K562 (cell line): ENCODE results near the gene RPUSD1. TPM values are rescaled to one million over a fixed set of nuclear protein-coding genes. Genes with fewer than 3 reads are reported as not detected.

Experiments
- E2F1 ChIP-seq: sonication (generic); formaldehyde crosslinking; IDR thresholded peaks from 2 replicates; pipeline ENCODE4 v1.8.1; 2023; ENCODE audit warnings: mild to moderate bottlenecking, missing genetic modification reagents, moderate library complexity
- E2F5 ChIP-seq: sonication (generic); formaldehyde crosslinking; IDR thresholded peaks from 2 replicates; pipeline ENCODE4 v1.8.0; 2022; ENCODE audit warnings: mild to moderate bottlenecking, missing genetic modification reagents
- E2F6 ChIP-seq, 2 experiments: IDR thresholded peaks; 2 replicates each; pipeline ENCODE4 v1.6.1; 2011; ENCODE audit warnings: borderline replicate concordance in 1 of 2, control low read depth in 1 of 2, low read depth in 1 of 2, low read length in 1 of 2, mild to moderate bottlenecking in 1 of 2, mixed read lengths in 1 of 2, moderate library complexity in 1 of 2; ENCODE audit not compliant: insufficient read depth in 1 of 2, insufficient read length in 1 of 2, poor library complexity in 1 of 2, severe bottlenecking in 1 of 2; ENCODE audit errors: extremely low read depth in 1 of 2
- EP300 ChIP-seq: IDR thresholded peaks from 2 replicates; pipeline ENCODE4 v1.6.1; 2012; ENCODE audit warnings: low read length, improper control_type of control experiment
- FOXA1 ChIP-seq: fragments of 450-650 bp; IDR thresholded peaks from 2 replicates; pipeline ENCODE4 v1.6.1; 2016; ENCODE audit warnings: mild to moderate bottlenecking, borderline replicate concordance
- GTF2F1 ChIP-seq: IDR thresholded peaks from 2 replicates; pipeline ENCODE4 v1.6.1; 2011; ENCODE audit warnings: low read depth, low read length, improper control_type of control experiment
- HEY1 ChIP-seq: fragments of 250-450 bp; sonication (Bioruptor Pico); IDR thresholded peaks from 2 replicates; pipeline ENCODE4 v1.5.0; 2020; ENCODE audit warnings: mild to moderate bottlenecking, moderate library complexity, borderline replicate concordance
- ID3 ChIP-seq, 2 experiments: fragments of 250-450 bp in 1 of 2; fragments of 450-650 bp in 1 of 2; sonication (Bioruptor Pico) in 1 of 2; IDR thresholded peaks; 2 replicates each; pipeline versions ENCODE4 v1.6.1 to v1.8.0; 2016 to 2021; ENCODE audit warnings: mild to moderate bottlenecking in 2 of 2, moderate library complexity in 2 of 2, missing compliant biosample characterization in 1 of 2, missing genetic modification characterization in 1 of 2
- KLF16 ChIP-seq: IDR thresholded peaks from 2 replicates; pipeline ENCODE4 v1.6.1; 2016; ENCODE audit warnings: antibody characterized with exemption
- SETDB1 ChIP-seq: IDR thresholded peaks from one replicate; pipeline ENCODE4 v1.6.1; 2012; ENCODE audit warnings: low read length, control low read depth, inconsistent platforms
- SIN3B ChIP-seq: fragments of 450-650 bp; IDR thresholded peaks from 2 replicates; pipeline ENCODE4 v1.6.1; 2017; ENCODE audit warnings: low read depth, mild to moderate bottlenecking, moderate library complexity
- SMC3 ChIP-seq: conservative IDR thresholded peaks from 2 replicates; pipeline ENCODE4 v1.6.1; 2011; ENCODE audit warnings: low read depth, low read length, improper control_type of control experiment; ENCODE audit not compliant: insufficient read depth
- SRF ChIP-seq, 2 experiments: fragments of 250-450, 450-650 bp in 1 of 2; sonication (Bioruptor Pico) in 1 of 2; sonication (generic) in 1 of 2; formaldehyde crosslinking; IDR thresholded peaks; 2 replicates each; pipeline versions ENCODE4 v1.5.0 to v1.5.1; 2020 to 2022; ENCODE audit warnings: mild to moderate bottlenecking in 1 of 2, missing genetic modification reagents in 1 of 2
- ZBTB2 ChIP-seq: fragments of 450-650 bp; IDR thresholded peaks from 2 replicates; pipeline ENCODE4 v1.6.1; 2016; ENCODE audit warnings: antibody characterized with exemption
- ZFP1 ChIP-seq: fragments of 450-650 bp; formaldehyde crosslinking; IDR thresholded peaks from 2 replicates; pipeline ENCODE4 v1.4.0; 2020; ENCODE audit warnings: mild to moderate bottlenecking, mixed read lengths
- ZNF174 ChIP-seq: fragments of 250-450 bp; sonication (Bioruptor Pico); IDR thresholded peaks from 2 replicates; pipeline ENCODE4 v1.4.0; 2020; ENCODE audit warnings: mild to moderate bottlenecking
- ZNF263 ChIP-seq: sonication (generic); formaldehyde crosslinking; IDR thresholded peaks from 2 replicates; pipeline ENCODE4 v1.8.0; 2022; ENCODE audit warnings: mild to moderate bottlenecking, missing genetic modification reagents, borderline replicate concordance
- ZNF583 ChIP-seq: fragments of 250-450 bp; sonication (Bioruptor Pico); IDR thresholded peaks from 2 replicates; pipeline ENCODE4 v1.4.0; 2020
- polyA plus RNA-seq, 8 experiments: library from polyadenylated mRNA; depleted of rRNA in 4 of 8; stranded (reverse) in 5 of 8; unstranded in 3 of 8; fragments of >200 nt; fragmentation: Nextera tagmentation in 2 of 8; fragmentation: Illumina TruSeq in 1 of 8; extraction: Ambion mirVana in 2 of 8; extraction: Trizol in 1 of 8; gene quantifications; 2 replicates each; pipeline versions ENCODE4 v1.2.1 to v1.2.3, GENCODE V29; 2011 to 2014; ENCODE audit warnings: inconsistent platforms in 1 of 8, missing spikeins in 1 of 8
- total RNA-seq, 7 experiments: library from RNA; depleted of rRNA in 6 of 7; stranded (reverse); fragments of >200 nt in 6 of 7; fragmentation: Illumina TruSeq in 2 of 7; extraction: Trizol in 2 of 7; gene quantifications; 2 replicates each; pipeline versions ENCODE4 v1.2.1 to v1.2.3, GENCODE V29; 2011 to 2021; ENCODE audit warnings: low replicate concordance in 1 of 7
- TF ChIP-seq, protein P1 (sequence below): fragments of 450-650 bp; IDR thresholded peaks from 2 replicates; pipeline ENCODE4 v1.6.1; 2016; ENCODE audit warnings: borderline replicate concordance

RPUSD1 gene
- total and polyA plus RNA-seq, 9 of the 15 experiments (the other 6 are each of a cell fraction or from before 2014, with no cell fraction given) = 0.45 to 56.6 (median 12.0) TPM

DNA sequence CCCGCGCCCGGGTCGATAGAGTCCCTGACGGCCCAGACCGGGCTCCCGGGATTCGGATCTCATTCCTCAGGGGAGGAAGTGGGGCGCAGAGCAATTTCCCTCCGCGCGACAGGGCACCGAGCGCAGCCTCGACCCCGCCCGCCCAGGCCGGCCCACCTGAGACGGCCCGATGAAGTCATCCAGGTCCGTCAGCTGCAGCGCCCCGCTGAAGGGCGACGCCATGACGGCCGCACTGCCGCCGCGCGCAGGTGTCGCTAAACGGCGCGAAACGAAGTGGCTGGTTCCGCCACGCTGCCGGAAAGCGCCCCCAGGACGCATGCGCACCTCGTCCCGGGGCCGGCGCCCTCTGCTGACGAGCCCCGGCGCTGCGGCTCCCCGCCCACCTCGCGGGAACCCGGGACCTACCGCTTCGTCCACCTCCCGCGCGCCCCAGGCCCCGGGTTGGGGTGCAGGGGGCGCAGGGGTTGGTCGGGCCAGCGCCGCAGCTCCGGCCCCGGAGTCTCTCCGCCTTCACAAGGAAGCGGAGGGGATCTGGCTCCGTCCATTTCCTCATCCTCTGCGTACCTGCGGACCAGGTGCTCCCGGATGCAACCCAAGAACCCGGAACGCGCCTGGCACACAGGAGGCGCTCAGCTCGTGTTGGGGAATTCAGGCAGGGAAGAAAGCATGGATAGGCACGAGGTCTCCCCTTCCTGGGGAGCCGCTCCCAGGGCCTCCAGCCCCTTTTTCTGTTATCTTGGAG is 47.2 kb downstream of the RPUSD1 start, which contains the start of gene CIAO3 (continued):
- 0 out of 2 replicates have a peak, but pooled peaks have one; percentile 32 for TF ChIP-seq E2F5 (CRISPR knock-in tag)
- TF ChIP-seq E2F1 (CRISPR knock-in tag) = peak; percentile 70; the same call in 1 of the 2 replicates
- 0 out of 4 replicates have a peak, but pooled peaks of 1 of the 2 experiments have one; percentile 14 for TF ChIP-seq SRF (CRISPR knock-in tag; IDR thresholded peaks at IDR 0.05)
- no peak for TF ChIP-seq ZFP1
- TF ChIP-seq ID3 (CRISPR knock-in tag; IDR thresholded peaks at IDR 0.05) = no peak
- TF ChIP-seq ID3 (tag; IDR thresholded peaks at IDR 0.05) = peak; percentile 86
- TF ChIP-seq GTF2F1 = no peak
- 0 out of 2 replicates have a peak, but pooled peaks have one; percentile 10 for TF ChIP-seq EP300
- peak; percentile 69; the same call in 1 of the 2 replicates for TF ChIP-seq ZBTB2
- TF ChIP-seq SETDB1 = peak; percentile 64
- 0 out of 2 replicates have a peak, but pooled peaks have one; percentile 43 for TF ChIP-seq KLF16
- TF ChIP-seq, protein P1, sequence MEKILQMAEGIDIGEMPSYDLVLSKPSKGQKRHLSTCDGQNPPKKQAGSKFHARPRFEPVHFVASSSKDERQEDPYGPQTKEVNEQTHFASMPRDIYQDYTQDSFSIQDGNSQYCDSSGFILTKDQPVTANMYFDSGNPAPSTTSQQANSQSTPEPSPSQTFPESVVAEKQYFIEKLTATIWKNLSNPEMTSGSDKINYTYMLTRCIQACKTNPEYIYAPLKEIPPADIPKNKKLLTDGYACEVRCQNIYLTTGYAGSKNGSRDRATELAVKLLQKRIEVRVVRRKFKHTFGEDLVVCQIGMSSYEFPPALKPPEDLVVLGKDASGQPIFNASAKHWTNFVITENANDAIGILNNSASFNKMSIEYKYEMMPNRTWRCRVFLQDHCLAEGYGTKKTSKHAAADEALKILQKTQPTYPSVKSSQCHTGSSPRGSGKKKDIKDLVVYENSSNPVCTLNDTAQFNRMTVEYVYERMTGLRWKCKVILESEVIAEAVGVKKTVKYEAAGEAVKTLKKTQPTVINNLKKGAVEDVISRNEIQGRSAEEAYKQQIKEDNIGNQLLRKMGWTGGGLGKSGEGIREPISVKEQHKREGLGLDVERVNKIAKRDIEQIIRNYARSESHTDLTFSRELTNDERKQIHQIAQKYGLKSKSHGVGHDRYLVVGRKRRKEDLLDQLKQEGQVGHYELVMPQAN = peak; percentile 22; the same call in 1 of the 2 replicates
- no peak for TF ChIP-seq SMC3
- TF ChIP-seq SIN3B = peak; percentile 90
- TF ChIP-seq ZNF174 = no peak
- no peak for TF ChIP-seq ZNF263 (CRISPR knock-in tag)
- no peak for TF ChIP-seq FOXA1
- peak; percentile 75 to 83 for TF ChIP-seq E2F6 (IDR thresholded peaks at IDR 0.05; ENCODE audit: borderline replicate concordance in 1 of 2, extremely low read depth in 1 of 2, insufficient read depth in 1 of 2, insufficient read length in 1 of 2, low read depth in 1 of 2, low read length in 1 of 2, poor library complexity in 1 of 2, severe bottlenecking in 1 of 2)
- TF ChIP-seq ZNF583 (CRISPR knock-in tag) = peak; percentile 59; the same call in 1 of the 2 replicates
- no peak for TF ChIP-seq HEY1 (CRISPR knock-in tag)
